Amniotic epithelial cell (primary cell): ENCODE results near the gene ERG28.

ENCODE experiments used
- DNase-seq: peaks from one replicate; pipeline ENCODE4 v3.0.0-alpha.2; 2010; ENCODE audit warnings: low read depth

The ERG28 gene

GRCh38 chr14:75658957-75659356, 1.7 kb downstream of the ERG28 start:
- no peak for DNase-seq

GRCh38 chr14:75657331-75657730, 3.3 kb downstream of the ERG28 start:
- no peak for DNase-seq

DNA sequence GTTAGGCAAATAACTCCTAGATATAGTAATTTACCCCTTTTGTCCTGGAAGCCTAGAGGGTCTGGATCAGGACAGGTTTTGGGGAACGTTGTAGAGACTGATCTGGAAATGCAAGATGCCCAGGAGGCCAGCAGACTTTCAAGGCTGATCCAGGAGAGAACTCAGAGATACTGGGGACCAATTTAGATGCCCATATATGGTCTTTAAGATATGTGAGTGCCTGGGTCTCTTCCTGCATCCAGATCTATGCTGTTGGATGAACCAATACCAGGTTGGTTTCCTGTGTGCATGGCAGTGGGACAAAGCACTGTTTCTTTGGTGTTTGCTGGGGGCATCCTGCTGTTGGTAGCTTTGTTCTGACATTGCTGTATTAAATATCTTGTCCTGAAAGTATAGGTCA, 5.4 kb downstream of the ERG28 start:
- DNase-seq: no peak

GRCh38 chr14:75654127-75654732, 6.4 kb downstream of the ERG28 start:
- DNase-seq: peak; percentile 55

DNA sequence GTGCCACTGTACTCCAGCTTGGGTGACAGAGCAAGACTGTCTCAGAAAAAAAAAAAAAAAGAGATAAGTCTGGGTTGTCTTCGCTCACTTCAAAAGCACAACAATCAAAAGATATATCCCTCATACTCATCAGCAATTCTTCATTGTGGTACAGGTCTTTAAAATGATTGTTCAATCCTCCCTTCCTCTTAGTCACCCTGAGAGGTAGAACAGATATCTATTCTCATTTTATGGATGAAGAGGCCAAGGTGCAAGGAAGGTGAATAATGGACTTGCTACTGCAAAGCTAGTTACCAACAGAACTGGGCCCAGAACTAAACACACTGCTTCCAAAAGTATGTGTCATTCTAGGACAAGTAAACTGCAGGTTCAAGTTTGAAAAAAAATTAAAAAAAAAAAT, 7.1 kb downstream of the ERG28 start:
- no peak for DNase-seq

- DNase-seq: no peak
Observed at GRCh38 chr14:75650253-75651058, 10.2 kb downstream of the ERG28 start.

- no peak for DNase-seq
Observed at GRCh38 chr14:75649773-75650172, 10.9 kb downstream of the ERG28 start.

- no peak for DNase-seq
Observed at GRCh38 chr14:75649337-75649736, 11.3 kb downstream of the ERG28 start.

DNA sequence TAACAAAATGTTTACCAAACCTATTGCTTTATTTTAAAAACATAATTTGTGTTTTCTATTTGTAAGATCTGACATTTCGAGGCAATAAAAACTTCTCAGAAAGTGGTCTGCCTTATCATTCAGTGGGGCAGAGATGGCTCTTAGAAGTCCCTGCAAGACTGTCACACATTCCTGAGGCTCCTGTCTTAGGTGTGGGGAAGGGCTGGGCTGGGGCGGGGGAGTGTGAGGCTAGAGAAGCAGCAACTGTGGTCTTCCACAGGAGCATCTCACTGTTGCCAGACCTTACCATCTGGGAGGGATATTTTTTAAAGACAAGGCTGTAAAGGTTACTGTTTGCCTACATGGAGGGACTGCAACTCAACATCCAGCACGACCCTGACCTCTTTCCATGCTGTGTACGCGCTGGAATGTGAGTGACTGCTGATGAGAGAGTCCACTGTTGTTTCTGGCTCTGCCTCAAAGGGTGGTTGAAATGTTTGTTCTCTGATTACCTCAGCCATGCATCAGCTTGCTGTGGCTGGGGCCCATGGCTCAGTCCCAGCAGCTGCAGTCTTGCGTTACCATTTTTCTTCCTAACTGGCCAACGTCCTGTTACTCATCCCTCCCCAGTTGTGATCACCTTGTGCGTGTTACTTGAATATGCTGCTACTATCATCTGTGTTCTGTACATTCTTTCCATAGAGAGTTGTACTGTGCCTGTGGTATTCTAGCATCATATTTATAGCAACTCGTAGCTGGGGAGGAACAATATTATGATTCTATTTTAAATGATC, 12.4 kb downstream of the ERG28 start:
- DNase-seq: peak; percentile 97

- peak; percentile 64 for DNase-seq
Observed at GRCh38 chr14:75647640-75648039, 13.0 kb downstream of the ERG28 start.

- no peak for DNase-seq
Observed at GRCh38 chr14:75646762-75647161, 13.9 kb downstream of the ERG28 start.

- DNase-seq: no peak
Observed at GRCh38 chr14:75645056-75645455, 15.6 kb downstream of the ERG28 start.

- no peak for DNase-seq
Observed at GRCh38 chr14:75643985-75644384, 16.7 kb downstream of the ERG28 start.

DNA sequence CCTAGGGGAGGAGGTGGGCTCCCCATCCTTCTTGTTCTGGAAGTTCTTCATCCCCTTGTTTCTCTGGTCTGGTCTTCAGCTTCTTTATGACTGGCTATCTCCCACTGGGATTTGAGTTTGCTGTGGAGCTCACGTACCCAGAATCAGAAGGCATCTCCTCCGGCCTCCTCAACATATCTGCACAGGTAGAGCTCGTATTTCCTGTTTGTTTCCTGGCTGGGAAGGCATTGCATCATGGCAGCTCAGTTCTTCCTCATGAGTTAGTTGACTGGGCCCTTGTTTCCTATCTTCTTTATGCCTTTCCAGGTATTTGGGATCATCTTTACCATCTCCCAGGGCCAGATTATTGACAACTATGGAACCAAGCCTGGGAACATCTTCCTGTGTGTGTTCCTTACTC, 19.8 kb downstream of the ERG28 start:
- DNase-seq: no peak

DNA sequence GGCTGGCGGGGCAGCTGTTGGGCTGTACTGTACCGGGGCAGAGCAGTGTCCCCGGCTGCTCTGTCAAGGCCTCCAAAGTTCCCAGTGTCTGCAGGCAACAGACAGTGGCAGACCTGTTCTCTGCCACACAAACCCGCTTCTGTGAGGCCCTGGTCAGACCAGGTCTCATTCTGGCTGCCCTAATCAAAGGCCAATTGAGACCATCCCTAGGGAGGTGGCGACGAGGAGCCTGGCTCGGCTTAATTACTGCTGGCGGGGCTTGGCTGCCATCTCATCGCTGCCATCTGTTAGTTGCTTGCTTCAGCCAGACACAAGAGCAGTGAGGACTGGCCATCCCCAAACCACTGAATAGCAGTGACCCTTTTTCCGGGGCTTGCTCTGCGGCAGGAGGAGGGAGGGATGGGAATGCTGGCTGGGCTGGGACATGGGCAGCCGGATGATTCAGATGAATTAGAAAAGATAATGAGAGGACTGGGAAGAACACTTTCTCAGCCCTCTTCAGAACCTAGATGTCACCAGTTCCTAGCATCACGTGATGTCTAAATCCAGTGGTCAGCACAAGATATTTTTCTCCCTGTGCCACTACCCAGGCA, 24.5 kb downstream of the ERG28 start:
- peak; percentile 58 for DNase-seq

DNA sequence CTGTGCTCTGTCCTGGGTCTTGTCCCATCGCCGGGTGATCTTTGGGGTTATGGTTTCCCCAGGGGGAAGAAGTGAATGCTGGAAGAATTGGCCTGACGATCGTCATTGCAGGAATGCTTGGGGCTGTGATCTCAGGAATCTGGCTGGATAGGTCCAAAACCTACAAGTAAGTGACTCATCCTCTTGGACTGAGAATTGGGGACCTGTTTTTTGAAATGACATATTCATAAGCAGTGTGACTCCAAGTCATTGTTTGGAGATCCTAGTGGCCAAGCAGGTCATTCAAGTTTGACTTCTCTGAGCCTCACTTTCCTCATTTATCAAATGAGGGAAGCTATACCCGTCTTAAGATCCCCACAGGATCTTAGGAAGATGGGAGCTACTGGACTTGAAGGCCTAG, 25.8 kb downstream of the ERG28 start:
- no peak for DNase-seq

DNA sequence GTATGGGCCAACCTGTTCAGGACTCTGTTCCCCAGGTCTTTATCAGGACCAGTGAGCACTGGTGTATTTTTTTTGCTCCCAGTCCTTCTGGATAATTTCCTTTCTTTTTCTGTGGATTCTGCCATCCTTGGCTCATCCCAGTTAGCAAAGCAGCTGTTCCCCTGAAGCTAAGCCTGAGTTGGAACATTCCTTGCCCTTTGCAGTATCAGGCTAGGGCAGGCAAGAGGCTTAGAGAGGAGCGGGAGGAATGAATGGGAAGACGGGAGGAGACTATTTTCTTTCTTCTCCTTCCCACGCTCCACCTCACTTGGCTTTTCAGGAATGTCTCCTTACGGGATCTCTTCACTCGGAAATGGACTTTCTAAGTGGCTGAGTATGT, 29.2 kb downstream of the ERG28 start:
- DNase-seq: peak; percentile 86

DNA sequence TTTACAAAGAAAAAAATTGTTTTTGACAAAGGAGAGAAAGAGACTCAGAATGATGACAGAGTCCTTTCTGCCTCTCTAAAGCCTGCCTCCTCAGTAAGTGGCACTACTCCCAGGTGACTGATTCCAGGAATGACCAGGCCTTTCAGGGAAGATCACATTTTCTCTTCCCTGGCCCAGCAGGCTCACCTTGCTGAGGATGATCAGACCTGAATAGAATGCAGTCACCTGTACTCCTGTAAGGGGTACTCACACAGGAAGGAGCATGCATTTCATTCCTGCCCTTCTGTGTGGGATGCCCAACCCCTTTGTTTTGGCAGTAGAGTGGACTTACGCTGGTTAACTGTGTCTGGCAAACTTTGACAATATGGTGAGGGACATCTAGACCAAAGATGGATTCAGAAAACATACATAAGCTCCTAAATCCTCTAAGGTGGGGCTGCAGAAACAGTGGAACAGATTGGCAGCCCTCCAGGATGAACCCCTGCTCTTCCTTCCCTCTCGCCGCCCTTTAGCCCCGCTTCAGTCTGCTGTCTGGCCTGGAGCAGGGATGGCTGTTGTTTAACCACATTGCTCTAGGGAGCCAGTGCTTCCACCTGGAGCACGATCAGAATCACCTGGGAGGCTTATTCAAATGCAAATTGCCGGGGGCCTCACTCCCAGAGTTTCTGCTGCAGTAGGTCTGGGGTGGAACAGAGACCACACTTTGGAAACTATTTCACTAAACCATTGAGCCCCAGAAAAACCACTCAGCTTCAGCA, 29.8 kb downstream of the ERG28 start:
- DNase-seq: no peak

DNA sequence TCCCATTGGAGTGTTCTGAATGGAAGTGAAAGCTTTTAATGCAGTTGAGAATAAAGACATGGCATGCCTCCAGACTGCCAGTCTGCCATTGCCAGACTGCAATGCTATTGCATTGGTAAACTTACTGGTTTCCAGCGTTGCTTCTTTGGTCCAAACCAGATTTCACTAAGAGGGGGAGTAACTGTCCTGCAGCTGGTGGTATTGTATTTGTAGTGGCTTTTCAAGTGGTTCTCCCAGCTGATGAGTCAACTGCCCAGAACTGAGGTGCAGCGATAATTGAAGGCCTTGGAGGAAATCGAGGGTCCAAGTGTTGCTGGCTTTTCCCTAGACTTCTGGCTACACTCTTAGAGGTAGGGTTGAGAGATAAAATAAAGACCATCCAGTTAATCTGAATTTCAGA, 31.9 kb downstream of the ERG28 start:
- DNase-seq: no peak

DNA sequence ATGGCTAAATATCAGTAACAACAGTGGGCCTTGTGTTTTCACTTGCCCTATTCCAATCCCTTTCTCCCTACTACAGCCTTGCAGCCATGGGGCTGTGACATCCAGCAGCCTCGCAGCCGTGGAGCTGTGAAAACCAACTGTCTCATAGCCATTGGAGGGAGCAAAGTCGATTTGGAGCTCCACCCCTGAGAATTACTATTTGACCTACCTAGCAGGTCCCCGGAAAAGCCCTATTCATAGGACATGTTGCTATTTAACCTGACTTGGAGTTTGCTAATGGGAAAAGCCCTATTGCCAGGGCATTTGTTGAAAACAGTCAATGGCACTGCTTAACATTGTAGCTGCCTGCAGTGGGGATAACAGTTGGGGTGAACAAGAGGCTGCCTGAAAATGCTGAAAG, 33.3 kb downstream of the ERG28 start:
- no peak for DNase-seq

- DNase-seq: peak; percentile 83
Observed at GRCh38 chr14:75626863-75627262, 33.8 kb downstream of the ERG28 start.

DNA sequence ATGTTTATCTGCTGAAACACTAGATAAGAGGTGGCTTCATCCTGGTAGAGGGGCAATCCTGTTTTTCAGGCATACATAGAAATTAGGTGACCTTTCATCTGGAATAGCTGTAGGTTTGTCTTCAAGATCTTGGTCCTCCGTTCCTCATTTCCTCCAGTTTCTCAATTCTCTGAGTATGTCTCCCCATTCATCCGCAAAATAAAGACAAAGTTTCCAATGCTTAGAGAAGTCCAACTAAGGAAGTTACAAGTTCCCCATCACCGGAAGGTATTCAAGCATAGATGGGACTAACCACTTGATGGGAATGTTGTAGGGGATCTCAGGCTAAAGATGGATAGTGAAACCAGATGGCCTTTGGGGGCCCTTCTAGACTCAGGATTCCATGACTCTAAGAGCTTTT, 34.3 kb downstream of the ERG28 start:
- DNase-seq: no peak
